Activated CD4-positive, alpha-beta T cell treated with anti-CD3 and anti-CD28 coated beads, Interleukin-2, amount 10 ng/mL, durations not matched to agents 7 days and 5 days (primary cell): ENCODE results near the gene TRAT1. TPM values are rescaled to one million over a fixed set of nuclear protein-coding genes. Genes with fewer than 3 reads are reported as not detected.

ENCODE experiments used
- CTCF ChIA-PET: fragments of 350-600 bp; sonication (Branson Sonifier 250); formaldehyde crosslinking; loops from one replicate; lab custom pipeline; 2021; ENCODE audit warnings: antibody characterized with exemption; lab: Charles Lee
- POLR2A ChIA-PET: fragments of 350-600 bp; sonication (Branson Sonifier 250); formaldehyde crosslinking; loops from one replicate; lab custom pipeline; 2021; ENCODE audit warnings: antibody characterized with exemption; lab: Charles Lee
- DNase-seq: peaks from one replicate; pipeline ENCODE4 v3.0.0-alpha.2; 2020
- H3K27ac Mint-ChIP-seq: one replicate; pipeline ENCODE4 v1.8.0; 2021; ENCODE audit warnings: mild to moderate bottlenecking, moderate library complexity, mixed read lengths
- H3K27me3 Mint-ChIP-seq: one replicate; pipeline ENCODE4 v1.8.0; 2021; ENCODE audit warnings: mixed read lengths
- H3K36me3 Mint-ChIP-seq: one replicate; pipeline ENCODE4 v1.8.0; 2021; ENCODE audit warnings: low read depth, mixed read lengths
- H3K4me1 Mint-ChIP-seq: one replicate; pipeline ENCODE4 v1.8.0; 2021; ENCODE audit warnings: mixed read lengths
- H3K4me3 Mint-ChIP-seq: one replicate; pipeline ENCODE4 v1.8.0; 2021; ENCODE audit warnings: mild to moderate bottlenecking, moderate library complexity, mixed read lengths
- H3K9me3 Mint-ChIP-seq: one replicate; pipeline ENCODE4 v1.8.0; 2021; ENCODE audit warnings: mixed read lengths
- total RNA-seq, 2 experiments: library from RNA; stranded (reverse); gene quantifications; one replicate each; pipeline ENCODE4 v1.2.3, GENCODE V29; 2021

The TRAT1 gene
- total RNA-seq, 2 experiments from 2014 or later, result 126 to 151 TPM

- CTCF ChIA-PET, result interaction anchor here (0.9 to 1.2 kb wide), 2 partner anchors 14 to 18 kb away, joined by 3 to 5 read pairs; no protein-coding TSS in a partner anchor
- POLR2A ChIA-PET, result no interaction called here
- H3K27ac Mint-ChIP-seq, result peak overlapping the region; percentile 80
- peaks cover 43% of the 10 kb centered on the region for H3K4me1 Mint-ChIP-seq
- peak; percentile 22 for DNase-seq
- H3K27me3 Mint-ChIP-seq, result no peaks in the 10 kb centered on the region
- H3K36me3 Mint-ChIP-seq, result peaks cover 79% of the 10 kb centered on the region
- peaks cover 14% of the 10 kb centered on the region for H3K9me3 Mint-ChIP-seq
- H3K4me3 Mint-ChIP-seq, result no peak overlapping the region
Observed at GRCh38 chr3:108862865-108863798, 40.5 kb downstream of the TRAT1 start.

GRCh38 chr3:108863799-108864135 lies 41.2 kb downstream of the TRAT1 start:
- Mint-ChIP-seq H3K36me3 (peaks cover 73% of the 10 kb centered on the region), H3K9me3 (peaks cover 14% of the 10 kb centered on the region), H3K27ac (peak overlapping the region; percentile 80), H3K4me3 (no peak overlapping the region), H3K4me1 (peaks cover 39% of the 10 kb centered on the region), H3K27me3 (no peaks in the 10 kb centered on the region)
- DNase-seq, result no peak
- POLR2A ChIA-PET, result no interaction called here
- CTCF ChIA-PET, result no interaction called here

GRCh38 chr3:108877901-108878300 lies 55.3 kb downstream of the TRAT1 start:
- H3K36me3 Mint-ChIP-seq, result peaks cover 6% of the 10 kb centered on the region
- H3K4me1 Mint-ChIP-seq, result no peaks in the 10 kb centered on the region
- ChIA-PET CTCF (interaction anchor here (0.6 kb wide), 1 partner anchor 56 kb away, joined by 3 read pairs; no protein-coding TSS in a partner anchor), POLR2A (no interaction called here)
- no peak overlapping the region for H3K4me3 Mint-ChIP-seq
- no peaks in the 10 kb centered on the region for H3K27me3 Mint-ChIP-seq
- peaks cover 5% of the 10 kb centered on the region for H3K9me3 Mint-ChIP-seq
- H3K27ac Mint-ChIP-seq, result no peak overlapping the region
- DNase-seq, result no peak

GRCh38 chr3:108879915-108880314 lies 57.3 kb downstream of the TRAT1 start:
- ChIA-PET POLR2A (no interaction called here), CTCF (interaction anchor here (1.1 kb wide), 1 partner anchor 8 kb away, joined by 3 read pairs; no protein-coding TSS in a partner anchor)
- peaks cover 3% of the 10 kb centered on the region for H3K9me3 Mint-ChIP-seq
- H3K27ac Mint-ChIP-seq, result no peak overlapping the region
- H3K4me3 Mint-ChIP-seq, result no peak overlapping the region
- no peaks in the 10 kb centered on the region for H3K27me3 Mint-ChIP-seq
- peaks cover 2% of the 10 kb centered on the region for H3K36me3 Mint-ChIP-seq
- peaks cover 8% of the 10 kb centered on the region for H3K4me1 Mint-ChIP-seq
- DNase-seq, result no peak

GRCh38 chr3:108882762-108883161 lies 60.2 kb downstream of the TRAT1 start:
- CTCF ChIA-PET, result interaction anchor here (1.4 kb wide), 1 partner anchor 22 kb away, joined by 3 read pairs; no protein-coding TSS in a partner anchor
- no peak for DNase-seq

GRCh38 chr3:108883373-108883772 lies 60.8 kb downstream of the TRAT1 start:
- no peak for DNase-seq
- H3K27ac Mint-ChIP-seq, result no peak overlapping the region
- no peaks in the 10 kb centered on the region for H3K36me3 Mint-ChIP-seq
- no peaks in the 10 kb centered on the region for H3K27me3 Mint-ChIP-seq
- CTCF ChIA-PET, result no interaction called here
- H3K4me1 Mint-ChIP-seq, result peaks cover 8% of the 10 kb centered on the region
- POLR2A ChIA-PET, result no interaction called here
- H3K4me3 Mint-ChIP-seq, result no peak overlapping the region
- peaks cover 3% of the 10 kb centered on the region for H3K9me3 Mint-ChIP-seq

More at GRCh38 chr3:108882762-108883161, 60.2 kb downstream of the TRAT1 start:
- peaks cover 3% of the 10 kb centered on the region for H3K9me3 Mint-ChIP-seq
- H3K4me3 Mint-ChIP-seq, result no peak overlapping the region
- H3K27me3 Mint-ChIP-seq, result no peaks in the 10 kb centered on the region
- H3K27ac Mint-ChIP-seq, result no peak overlapping the region
- POLR2A ChIA-PET, result no interaction called here
- peaks cover 8% of the 10 kb centered on the region for H3K4me1 Mint-ChIP-seq
- H3K36me3 Mint-ChIP-seq, result no peaks in the 10 kb centered on the region

- peaks cover 8% of the 10 kb centered on the region for H3K4me1 Mint-ChIP-seq
- no peaks in the 10 kb centered on the region for H3K9me3 Mint-ChIP-seq
- DNase-seq, result no peak
- no peak overlapping the region for H3K27ac Mint-ChIP-seq
- no peaks in the 10 kb centered on the region for H3K27me3 Mint-ChIP-seq
- H3K4me3 Mint-ChIP-seq, result no peak overlapping the region
- no peaks in the 10 kb centered on the region for H3K36me3 Mint-ChIP-seq
- ChIA-PET CTCF (interaction anchor here (0.6 to 1.3 kb wide), 2 partner anchors 7 to 1246 kb away, joined by 3 read pairs; no protein-coding TSS in a partner anchor), POLR2A (interaction anchor here (0.6 kb wide), 1 partner anchor 19 kb away, joined by 3 read pairs; no protein-coding TSS in a partner anchor)
Observed at GRCh38 chr3:108887121-108887520, 64.5 kb downstream of the TRAT1 start.

GRCh38 chr3:108887777-108888176 lies 65.2 kb downstream of the TRAT1 start:
- Mint-ChIP-seq H3K27me3 (no peaks in the 10 kb centered on the region), H3K9me3 (no peaks in the 10 kb centered on the region), H3K4me3 (no peak overlapping the region), H3K4me1 (peaks cover 8% of the 10 kb centered on the region), H3K36me3 (no peaks in the 10 kb centered on the region), H3K27ac (no peak overlapping the region)
- DNase-seq, result no peak
- CTCF ChIA-PET, result interaction anchor here (1.3 kb wide), 1 partner anchor 8 kb away, joined by 3 read pairs; no protein-coding TSS in a partner anchor
- POLR2A ChIA-PET, result no interaction called here

- no peak overlapping the region for H3K27ac Mint-ChIP-seq
- H3K27me3 Mint-ChIP-seq, result no peaks in the 10 kb centered on the region
- ChIA-PET CTCF (interaction anchor here (1.1 to 1.5 kb wide), 2 partner anchors 13 to 23 kb away, joined by 4 read pairs; no protein-coding TSS in a partner anchor), POLR2A (no interaction called here)
- H3K4me1 Mint-ChIP-seq, result peaks cover under 1% of the 10 kb centered on the region
- no peaks in the 10 kb centered on the region for H3K9me3 Mint-ChIP-seq
- DNase-seq, result no peak
- H3K36me3 Mint-ChIP-seq, result no peaks in the 10 kb centered on the region
- no peak overlapping the region for H3K4me3 Mint-ChIP-seq
Observed at GRCh38 chr3:108891833-108892232, 69.2 kb downstream of the TRAT1 start.

- Mint-ChIP-seq H3K27me3 (no peaks in the 10 kb centered on the region), H3K4me1 (peaks cover 16% of the 10 kb centered on the region), H3K9me3 (no peaks in the 10 kb centered on the region), H3K27ac (no peak overlapping the region), H3K36me3 (no peaks in the 10 kb centered on the region), H3K4me3 (no peak overlapping the region)
- ChIA-PET CTCF (no interaction called here), POLR2A (no interaction called here)
- DNase-seq, result no peak
Observed at GRCh38 chr3:108894981-108895380, 72.4 kb downstream of the TRAT1 start.

- ChIA-PET CTCF (interaction anchor here (2.1 kb wide), 1 partner anchor 17 kb away, joined by 9 read pairs; no protein-coding TSS in a partner anchor), POLR2A (interaction anchor here (1.0 kb wide), 1 partner anchor 63 kb away, joined by 4 read pairs; no protein-coding TSS in a partner anchor)
- Mint-ChIP-seq H3K4me1 (peaks cover 23% of the 10 kb centered on the region), H3K9me3 (no peaks in the 10 kb centered on the region), H3K36me3 (no peaks in the 10 kb centered on the region), H3K4me3 (no peak overlapping the region), H3K27ac (peak overlapping the region; percentile 81), H3K27me3 (no peaks in the 10 kb centered on the region)
- no peak for DNase-seq
Observed at GRCh38 chr3:108897883-108898282, 75.3 kb downstream of the TRAT1 start.

GRCh38 chr3:108899530-108899929 lies 76.9 kb downstream of the TRAT1 start:
- ChIA-PET POLR2A (no interaction called here), CTCF (interaction anchor here (1.9 kb wide), 1 partner anchor 15 kb away, joined by 5 read pairs; no protein-coding TSS in a partner anchor)
- no peak overlapping the region for H3K4me3 Mint-ChIP-seq
- no peak for DNase-seq
- H3K27me3 Mint-ChIP-seq, result no peaks in the 10 kb centered on the region
- H3K4me1 Mint-ChIP-seq, result peaks cover 23% of the 10 kb centered on the region
- H3K27ac Mint-ChIP-seq, result no peak overlapping the region
- no peaks in the 10 kb centered on the region for H3K9me3 Mint-ChIP-seq
- no peaks in the 10 kb centered on the region for H3K36me3 Mint-ChIP-seq
